Mesendoderm (in vitro differentiated cells): Measurements from ENCODE around the gene TRPM6.

Experiments used
- DNase-seq: peaks from one replicate; pipeline ENCODE4 v3.0.0; 2013
- H2AK5ac ChIP-seq: 2 replicates; pipeline ENCODE4 v1.6.1; 2013; ENCODE audit warnings: low read length, inconsistent platforms
- H2BK120ac ChIP-seq: 2 replicates; pipeline ENCODE4 v1.6.1; 2013; ENCODE audit warnings: low read depth, mild to moderate bottlenecking, low read length, moderate library complexity, mixed read lengths
- H2BK15ac ChIP-seq: replicated peaks from 2 replicates; pipeline ENCODE4 v1.6.1; 2013; ENCODE audit warnings: low read depth, mild to moderate bottlenecking, moderate library complexity
- H2BK5ac ChIP-seq: 2 replicates; pipeline ENCODE4 v1.6.1; 2013; ENCODE audit warnings: low read length, inconsistent platforms
- H3K18ac ChIP-seq: 2 replicates; pipeline ENCODE4 v1.6.1; 2013; ENCODE audit warnings: mild to moderate bottlenecking, low read length, mixed read lengths
- H3K23ac ChIP-seq: one replicate; pipeline ENCODE4 v1.6.1; 2013; ENCODE audit warnings: low read length
- H3K27ac ChIP-seq: 2 replicates; pipeline ENCODE4 v1.5.1; 2013; ENCODE audit warnings: low read depth, mild to moderate bottlenecking, inconsistent platforms, low read length, moderate library complexity
- H3K27me3 ChIP-seq: 2 replicates; pipeline ENCODE4 v1.6.1; 2013; ENCODE audit warnings: low read length, control low read depth, mild to moderate bottlenecking, inconsistent platforms; ENCODE audit not compliant: insufficient read depth, poor library complexity
- H3K36me3 ChIP-seq: 2 replicates; pipeline ENCODE4 v1.6.1; 2013; ENCODE audit warnings: low read length, inconsistent platforms; ENCODE audit not compliant: control insufficient read depth, insufficient read depth
- H3K4ac ChIP-seq: one replicate; pipeline ENCODE4 v1.6.1; 2013; ENCODE audit warnings: low read depth, mild to moderate bottlenecking, low read length, moderate library complexity
- H3K4me1 ChIP-seq: 2 replicates; pipeline ENCODE4 v1.6.1; 2013; ENCODE audit warnings: low read depth, low read length, inconsistent platforms; ENCODE audit not compliant: control insufficient read depth
- H3K4me2 ChIP-seq: 2 replicates; pipeline ENCODE4 v1.6.1; 2013; ENCODE audit warnings: low read length
- H3K4me3 ChIP-seq: 2 replicates; pipeline ENCODE4 v1.5.1; 2013; ENCODE audit warnings: mild to moderate bottlenecking, low read length
- H3K56ac ChIP-seq: one replicate; pipeline ENCODE4 v1.6.1; 2013; ENCODE audit warnings: low read length
- H3K79me1 ChIP-seq: 2 replicates; pipeline ENCODE4 v1.6.1; 2013; ENCODE audit warnings: low read length, inconsistent platforms
- H3K79me2 ChIP-seq: 2 replicates; pipeline ENCODE4 v1.6.1; 2013; ENCODE audit warnings: mild to moderate bottlenecking, low read length; ENCODE audit not compliant: control insufficient read depth, insufficient read depth
- H3K9ac ChIP-seq: 2 replicates; pipeline ENCODE4 v1.6.1; 2013; ENCODE audit warnings: low read length, inconsistent platforms
- H4K5ac ChIP-seq: one replicate; pipeline ENCODE4 v1.6.1; 2013; ENCODE audit warnings: low read length
- H4K8ac ChIP-seq: one replicate; pipeline ENCODE4 v1.6.1; 2013; ENCODE audit warnings: low read depth, mild to moderate bottlenecking, control low read depth, low read length, moderate library complexity
- WGBS: extraction: QIAGEN DNeasy Blood & Tissue Kit; methylation state at CpG from one replicate; pipeline ENCODE4 v1.1.7; 2013; ENCODE audit warnings: low lambda C conversion rate, missing lambda C conversion rate; ENCODE audit not compliant: insufficient coverage; ENCODE audit errors: extremely low coverage; 5-methylcytosine and 5-hydroxymethylcytosine counted together

Gene TRPM6

DNA sequence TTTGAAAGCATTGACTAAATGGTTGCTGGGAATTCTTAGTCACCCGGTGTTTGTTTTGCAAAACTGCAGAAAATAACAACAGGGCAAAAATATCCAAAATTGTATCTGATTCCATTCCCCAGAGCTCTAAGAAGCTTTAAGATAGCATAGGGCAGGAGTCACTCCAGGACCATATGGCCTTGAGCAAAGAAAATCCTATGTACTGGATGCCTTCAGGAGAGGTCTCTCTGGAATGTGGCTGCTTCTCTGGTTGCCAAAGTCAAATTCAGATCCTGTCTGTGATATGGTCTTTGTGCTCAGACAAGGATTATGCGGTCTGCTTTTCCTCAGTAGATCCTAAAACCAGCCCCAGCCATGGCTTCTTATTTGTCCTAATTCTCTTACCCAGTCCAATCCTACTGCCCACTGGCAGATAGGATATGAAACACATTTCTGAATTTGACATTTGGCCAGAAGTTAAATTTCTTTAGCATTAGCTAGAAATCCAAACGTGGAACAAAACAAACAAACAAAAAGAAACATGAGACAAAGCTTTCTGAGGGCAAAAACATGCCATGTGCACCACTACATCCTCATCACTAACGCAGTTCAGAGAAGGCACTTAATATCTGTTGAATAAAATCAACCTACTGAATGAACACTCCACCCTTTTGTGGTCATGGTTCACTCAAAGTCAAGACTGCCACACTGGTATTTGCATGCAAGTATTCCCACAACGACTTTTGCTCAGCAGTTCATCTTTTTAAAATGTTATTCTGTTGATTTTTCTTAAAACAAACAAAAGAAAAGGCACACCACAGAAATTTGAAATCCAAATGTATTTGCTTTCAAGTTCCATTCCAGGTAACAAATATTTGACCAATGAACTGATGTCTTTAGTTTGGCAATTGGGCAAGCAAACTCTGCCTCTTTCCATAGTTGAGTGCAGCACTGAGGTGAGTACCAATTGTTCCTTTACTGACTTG is 165.7 kb downstream of the TRPM6 start:
- Histone ChIP-seq H4K8ac (no peak overlapping the region), H4K5ac (no peak overlapping the region), H3K56ac (no peak overlapping the region), H3K79me1 (no peaks in the 10 kb centered on the region), H3K4me2 (no peak overlapping the region), H3K27ac (no peak overlapping the region), H2BK5ac (no peak overlapping the region), H3K4ac (no peak overlapping the region), H3K36me3 (no peaks in the 10 kb centered on the region), H2BK15ac (no peak overlapping the region), H3K18ac (no peak overlapping the region), H3K23ac (no peak overlapping the region), H2AK5ac (no peak overlapping the region), H3K27me3 (no peaks in the 10 kb centered on the region), H3K4me3 (no peak overlapping the region), H3K4me1 (no peaks in the 10 kb centered on the region), H3K79me2 (no peaks in the 10 kb centered on the region), H2BK120ac (no peak overlapping the region), H3K9ac (no peak overlapping the region)
- DNase-seq: peak; percentile 82
- WGBS: no CpG with 5 or more reads among the region's 5 CpGs

DNA sequence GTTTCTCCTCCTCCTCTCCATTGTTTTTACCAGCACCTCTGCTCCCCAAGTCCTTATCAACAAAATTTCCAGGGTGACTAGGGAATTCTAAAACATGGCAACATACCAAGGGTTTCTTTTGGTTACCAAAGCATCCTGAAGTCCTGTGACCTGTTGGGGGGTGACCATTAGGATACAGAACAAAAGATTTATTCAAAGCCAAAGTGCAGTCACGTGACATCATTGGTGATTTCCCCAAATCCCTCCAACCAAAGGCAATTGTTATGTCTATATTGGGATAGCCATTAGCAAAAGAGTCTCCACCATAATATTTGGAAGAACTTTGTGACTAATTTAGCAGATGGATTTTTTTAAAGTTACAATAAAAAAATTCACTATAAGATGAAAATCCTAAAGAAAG is 168.4 kb downstream of the TRPM6 start:
- no peak overlapping the region for H4K8ac ChIP-seq
- H2BK15ac ChIP-seq: no peak overlapping the region
- H2BK120ac ChIP-seq: no peak overlapping the region
- no peak overlapping the region for H3K56ac ChIP-seq
- H4K5ac ChIP-seq: no peak overlapping the region
- H3K27me3 ChIP-seq: no peaks in the 10 kb centered on the region
- no peak overlapping the region for H3K4me3 ChIP-seq
- H3K79me1 ChIP-seq: no peaks in the 10 kb centered on the region
- H2BK5ac ChIP-seq: no peak overlapping the region
- H3K79me2 ChIP-seq: no peaks in the 10 kb centered on the region
- no peak overlapping the region for H2AK5ac ChIP-seq
- no peak overlapping the region for H3K9ac ChIP-seq
- WGBS: no CpG with 5 or more reads among the region's 1 CpG
- H3K23ac ChIP-seq: no peak overlapping the region
- H3K4ac ChIP-seq: no peak overlapping the region
- no peak overlapping the region for H3K27ac ChIP-seq
- H3K36me3 ChIP-seq: no peaks in the 10 kb centered on the region
- DNase-seq: no peak
- no peaks in the 10 kb centered on the region for H3K4me1 ChIP-seq
- H3K18ac ChIP-seq: no peak overlapping the region
- no peak overlapping the region for H3K4me2 ChIP-seq

DNA sequence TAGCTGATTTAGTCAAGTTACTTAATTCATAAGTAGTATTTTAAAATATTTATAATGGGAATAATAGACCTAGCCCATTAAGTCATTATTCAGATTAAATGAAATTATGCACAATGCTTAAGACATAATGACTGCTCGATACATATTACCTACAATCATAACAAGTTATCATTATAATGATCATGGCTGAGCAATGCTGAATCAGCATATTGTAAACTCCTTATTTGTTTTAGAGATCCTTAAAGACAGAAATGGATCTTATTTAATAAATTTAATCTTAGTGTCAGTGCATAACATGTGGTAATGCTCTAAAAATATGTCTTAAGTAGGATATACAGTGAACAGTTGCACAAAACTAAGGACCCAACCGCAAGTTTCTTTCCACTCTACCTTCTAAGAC is 169.0 kb downstream of the TRPM6 start:
- DNase-seq: no peak
- no peak overlapping the region for H3K56ac ChIP-seq
- H3K9ac ChIP-seq: no peak overlapping the region
- H4K5ac ChIP-seq: no peak overlapping the region
- H3K27ac ChIP-seq: no peak overlapping the region
- no peaks in the 10 kb centered on the region for H3K4me1 ChIP-seq
- no peak overlapping the region for H2AK5ac ChIP-seq
- H4K8ac ChIP-seq: no peak overlapping the region
- H2BK15ac ChIP-seq: no peak overlapping the region
- no peaks in the 10 kb centered on the region for H3K79me1 ChIP-seq
- H3K27me3 ChIP-seq: no peaks in the 10 kb centered on the region
- no peak overlapping the region for H3K18ac ChIP-seq
- H3K4me3 ChIP-seq: no peak overlapping the region
- H2BK5ac ChIP-seq: no peak overlapping the region
- H3K4me2 ChIP-seq: no peak overlapping the region
- WGBS: no CpG with 5 or more reads among the region's 2 CpGs
- H3K79me2 ChIP-seq: no peaks in the 10 kb centered on the region
- H3K23ac ChIP-seq: no peak overlapping the region
- H2BK120ac ChIP-seq: no peak overlapping the region
- no peak overlapping the region for H3K4ac ChIP-seq
- H3K36me3 ChIP-seq: no peaks in the 10 kb centered on the region

DNA sequence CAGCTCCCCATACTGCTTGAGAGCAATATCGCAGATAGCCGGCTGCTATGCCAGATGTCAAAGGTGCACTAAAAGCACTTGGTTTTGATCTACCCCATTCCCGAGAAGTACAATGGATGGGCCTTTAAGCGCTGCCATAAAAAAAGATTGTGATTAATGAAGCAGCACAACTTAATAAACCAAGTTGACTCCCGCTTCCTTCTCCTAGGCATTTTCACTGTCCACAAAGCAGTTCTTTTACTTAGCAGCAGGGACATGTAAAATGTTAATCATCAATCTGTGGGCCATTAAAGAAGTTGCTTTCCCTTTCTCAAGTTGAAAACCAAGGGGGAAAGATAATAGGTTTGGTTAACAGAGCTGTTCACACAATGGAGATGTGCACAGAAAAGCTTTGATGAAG is 176.4 kb downstream of the TRPM6 start:
- H4K8ac ChIP-seq: no peak overlapping the region
- H2AK5ac ChIP-seq: no peak overlapping the region
- no peaks in the 10 kb centered on the region for H3K4me1 ChIP-seq
- H4K5ac ChIP-seq: no peak overlapping the region
- no peak overlapping the region for H3K27ac ChIP-seq
- no peak for DNase-seq
- H3K4me3 ChIP-seq: no peak overlapping the region
- H3K9ac ChIP-seq: no peak overlapping the region
- H3K56ac ChIP-seq: no peak overlapping the region
- no peak overlapping the region for H3K23ac ChIP-seq
- WGBS: no CpG with 5 or more reads among the region's 5 CpGs
- no peaks in the 10 kb centered on the region for H3K36me3 ChIP-seq
- H3K4ac ChIP-seq: no peak overlapping the region
- no peaks in the 10 kb centered on the region for H3K79me2 ChIP-seq
- H2BK15ac ChIP-seq: no peak overlapping the region
- H3K79me1 ChIP-seq: no peaks in the 10 kb centered on the region
- no peak overlapping the region for H3K4me2 ChIP-seq
- no peak overlapping the region for H3K18ac ChIP-seq
- H2BK5ac ChIP-seq: no peak overlapping the region
- no peaks in the 10 kb centered on the region for H3K27me3 ChIP-seq
- no peak overlapping the region for H2BK120ac ChIP-seq

DNA sequence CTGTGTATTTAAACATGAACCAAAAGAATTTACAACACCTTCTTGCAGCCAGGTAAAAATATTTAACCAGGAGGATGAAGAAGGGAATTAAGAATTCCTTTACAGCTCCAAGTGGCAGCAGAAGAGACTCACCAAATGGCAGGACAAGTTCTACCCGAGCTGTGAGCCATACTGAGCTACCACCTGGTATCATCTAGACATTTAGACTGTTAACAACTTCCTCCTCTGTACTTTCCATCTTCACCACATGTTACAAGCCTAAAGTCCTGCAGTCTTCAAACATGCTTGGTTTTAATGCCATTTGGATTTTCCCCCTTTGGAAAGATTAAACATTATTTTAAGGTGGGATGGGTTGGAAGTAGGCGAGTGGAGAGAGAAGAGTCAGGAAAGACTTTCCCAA is 190.2 kb downstream of the TRPM6 start:
- Histone ChIP-seq H3K9ac (no peak overlapping the region), H3K4me2 (no peak overlapping the region), H3K27ac (no peak overlapping the region), H3K4me1 (no peaks in the 10 kb centered on the region), H3K56ac (no peak overlapping the region), H3K4me3 (no peak overlapping the region), H3K36me3 (no peaks in the 10 kb centered on the region), H3K23ac (no peak overlapping the region), H4K5ac (no peak overlapping the region), H3K79me2 (no peaks in the 10 kb centered on the region), H2AK5ac (no peak overlapping the region), H4K8ac (no peak overlapping the region), H3K18ac (no peak overlapping the region), H3K79me1 (no peaks in the 10 kb centered on the region), H2BK5ac (no peak overlapping the region), H2BK120ac (no peak overlapping the region), H3K27me3 (no peaks in the 10 kb centered on the region), H2BK15ac (no peak overlapping the region), H3K4ac (no peak overlapping the region)
- WGBS: no CpG with 5 or more reads among the region's 2 CpGs
- no peak for DNase-seq

DNA sequence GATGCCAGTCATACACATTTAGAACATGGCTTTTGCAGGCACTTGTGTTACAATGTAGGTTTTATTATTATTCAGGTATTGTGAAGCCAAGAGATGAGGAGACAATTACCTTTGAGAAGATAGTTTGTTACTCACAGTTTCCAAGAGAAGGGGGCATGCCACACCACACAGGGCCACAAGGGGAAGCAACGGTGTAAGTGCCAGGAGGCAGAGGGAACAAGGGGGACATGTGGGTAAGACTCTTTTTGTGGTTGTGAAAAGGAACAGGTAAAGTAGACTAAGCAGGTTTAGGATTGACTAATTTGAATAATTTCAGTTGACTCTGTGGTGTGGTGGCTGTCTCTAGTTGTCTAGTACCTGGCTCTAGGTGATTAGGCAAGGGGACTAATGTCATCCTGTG is 191.2 kb downstream of the TRPM6 start:
- Histone ChIP-seq H3K4me2 (no peak overlapping the region), H3K27me3 (no peaks in the 10 kb centered on the region), H2BK120ac (no peak overlapping the region), H3K4ac (no peak overlapping the region), H3K18ac (no peak overlapping the region), H2BK5ac (no peak overlapping the region), H2BK15ac (no peak overlapping the region), H3K4me3 (no peak overlapping the region), H4K5ac (no peak overlapping the region), H3K23ac (no peak overlapping the region), H3K9ac (no peak overlapping the region), H2AK5ac (no peak overlapping the region), H3K4me1 (no peaks in the 10 kb centered on the region), H3K27ac (no peak overlapping the region), H3K36me3 (no peaks in the 10 kb centered on the region), H3K79me2 (no peaks in the 10 kb centered on the region), H3K79me1 (no peaks in the 10 kb centered on the region), H4K8ac (no peak overlapping the region), H3K56ac (no peak overlapping the region)
- peak; percentile 29 for DNase-seq
- WGBS: no CpG with 5 or more reads among the region's 1 CpG
